Testis (tissue), 3 donors: ENCODE results near the gene FRS3. TPM values are rescaled to one million over a fixed set of nuclear protein-coding genes. Genes with fewer than 3 reads are reported as not detected.

Source experiments
- DNase-seq: peaks from one replicate; pipeline ENCODE4 v3.0.0-alpha.2; 2019
- H3K27ac ChIP-seq, 2 donors: fragments of 200-600 bp; sonication (generic); one replicate each; pipeline ENCODE4 v1.5.1; 2019
- H3K27me3 ChIP-seq: fragments of 200-600 bp; sonication (generic); one replicate; pipeline ENCODE4 v1.5.1; 2019
- H3K36me3 ChIP-seq: fragments of 200-600 bp; sonication (generic); one replicate; pipeline ENCODE4 v1.5.1; 2017; ENCODE audit warnings: low read depth; ENCODE audit errors: missing control alignments
- H3K4me1 ChIP-seq: fragments of 200-600 bp; sonication (generic); one replicate; pipeline ENCODE4 v1.5.1; 2019
- H3K4me3 ChIP-seq, 2 donors: fragments of 200-600 bp; sonication (generic); one replicate each; pipeline ENCODE4 v1.5.1; 2017 to 2019
- H3K9me3 ChIP-seq: fragments of 200-600 bp; sonication (generic); one replicate; pipeline ENCODE4 v1.5.1; 2017
- POLR2A ChIP-seq: fragments of 450-650 bp; IDR thresholded peaks from one replicate; pipeline ENCODE4 v1.6.1; 2017; ENCODE audit warnings: antibody characterized with exemption, mild to moderate bottlenecking, moderate library complexity
- WGBS, 2 donors: methylation state at CpG; one replicate each; pipeline ENCODE4 v1.1.5; 2018; 5-methylcytosine and 5-hydroxymethylcytosine counted together
- intact Hi-C: fragments of 100-400 bp; cut with DNase I; formaldehyde crosslinking; loops from one replicate; pipeline ENCODE4 v1.15.1; 2023; ENCODE audit warnings: low total_unique reads
- polyA plus RNA-seq: library from polyadenylated mRNA; stranded (reverse); fragments of 350-450 nt; fragmentation: Illumina TruSeq; extraction: RNeasy Lipid Tissue Mini Kit (QIAGEN cat#74804); gene quantifications from one replicate; pipeline ENCODE4 v1.2.3, GENCODE V29; 2014; ENCODE audit warnings: low read depth, low replicate concordance; ENCODE audit not compliant: insufficient read depth
- total RNA-seq, 2 donors: library from RNA; depleted of rRNA; stranded (reverse); fragments of >200 nt; gene quantifications; one replicate each; pipeline ENCODE4 v1.2.3, GENCODE V29; 2016
- TF ChIP-seq, protein P1 (sequence below), 3 experiments: fragments of 450-650 bp in 2 of 3; fragments of 200-600 bp in 1 of 3; sonication (generic) in 1 of 3; IDR thresholded peaks; one replicate each; pipeline ENCODE4 v1.5.1; 2016 to 2019; ENCODE audit warnings: antibody characterized with exemption in 3 of 3, mild to moderate bottlenecking in 2 of 3, moderate library complexity in 1 of 3

FRS3 gene
- total and polyA plus RNA-seq, 3 donors from 2014 or later, result 33.4 to 39.3 (median 34.1) TPM

DNA sequence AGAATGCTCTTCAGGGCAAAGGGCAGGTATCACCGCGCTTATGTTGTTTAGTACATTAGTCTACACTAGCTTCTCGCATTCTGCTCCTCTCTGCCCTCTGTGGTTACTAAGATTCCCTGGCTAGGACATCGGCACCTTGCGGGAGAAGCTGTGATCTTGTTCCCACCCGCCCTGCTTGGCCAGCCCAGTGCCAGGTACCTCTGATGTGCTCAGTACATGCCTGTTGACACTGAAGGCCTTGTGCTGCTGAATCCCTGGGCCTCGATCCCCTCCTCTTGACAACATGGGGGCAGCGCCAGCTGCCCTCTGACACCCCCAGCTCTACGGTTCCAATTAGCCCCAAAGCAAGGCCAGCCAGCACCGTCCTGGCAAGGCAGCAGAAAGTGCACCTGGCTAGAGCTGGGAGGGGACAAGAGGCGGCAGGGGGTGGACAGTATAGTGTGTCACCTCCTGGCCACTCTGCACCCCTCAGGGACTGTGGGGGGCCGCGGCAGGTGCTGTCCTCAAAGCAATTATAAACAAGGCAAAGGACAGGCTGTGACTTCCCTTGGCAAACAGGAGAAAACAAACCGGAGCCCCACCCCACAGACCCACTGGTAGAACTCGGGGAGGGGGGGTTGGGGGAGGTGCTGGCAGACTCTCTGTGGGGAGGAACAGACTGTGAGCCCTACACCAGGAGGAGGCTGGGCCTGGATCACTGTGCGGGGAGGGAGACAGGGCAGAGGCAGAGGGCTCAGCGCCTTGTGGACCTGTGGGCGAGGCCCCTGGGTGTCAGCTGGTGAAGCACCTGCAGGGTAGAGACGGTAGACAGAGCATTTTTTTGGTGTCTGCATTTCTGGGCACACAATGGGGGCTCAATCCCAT, 51.4 kb downstream of the FRS3 start:
- H3K9me3 ChIP-seq, result no peaks in the 10 kb centered on the region
- no peak for TF ChIP-seq POLR2A
- TF ChIP-seq, protein P1, sequence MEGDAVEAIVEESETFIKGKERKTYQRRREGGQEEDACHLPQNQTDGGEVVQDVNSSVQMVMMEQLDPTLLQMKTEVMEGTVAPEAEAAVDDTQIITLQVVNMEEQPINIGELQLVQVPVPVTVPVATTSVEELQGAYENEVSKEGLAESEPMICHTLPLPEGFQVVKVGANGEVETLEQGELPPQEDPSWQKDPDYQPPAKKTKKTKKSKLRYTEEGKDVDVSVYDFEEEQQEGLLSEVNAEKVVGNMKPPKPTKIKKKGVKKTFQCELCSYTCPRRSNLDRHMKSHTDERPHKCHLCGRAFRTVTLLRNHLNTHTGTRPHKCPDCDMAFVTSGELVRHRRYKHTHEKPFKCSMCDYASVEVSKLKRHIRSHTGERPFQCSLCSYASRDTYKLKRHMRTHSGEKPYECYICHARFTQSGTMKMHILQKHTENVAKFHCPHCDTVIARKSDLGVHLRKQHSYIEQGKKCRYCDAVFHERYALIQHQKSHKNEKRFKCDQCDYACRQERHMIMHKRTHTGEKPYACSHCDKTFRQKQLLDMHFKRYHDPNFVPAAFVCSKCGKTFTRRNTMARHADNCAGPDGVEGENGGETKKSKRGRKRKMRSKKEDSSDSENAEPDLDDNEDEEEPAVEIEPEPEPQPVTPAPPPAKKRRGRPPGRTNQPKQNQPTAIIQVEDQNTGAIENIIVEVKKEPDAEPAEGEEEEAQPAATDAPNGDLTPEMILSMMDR (IDR thresholded peaks at IDR 0.05), result no peak
- no peaks in the 10 kb centered on the region for H3K36me3 ChIP-seq
- intact Hi-C loops, result no loop called here
- no peak for DNase-seq
- 54 to 71% methylated on average over 18 to 19 of the region's 19 CpGs for WGBS, 2 donors
- no peak overlapping the region for H3K4me3 ChIP-seq
- no peak overlapping the region for H3K27ac ChIP-seq
- H3K4me1 ChIP-seq, result peaks cover 19% of the 10 kb centered on the region
- no peaks in the 10 kb centered on the region for H3K27me3 ChIP-seq

DNA sequence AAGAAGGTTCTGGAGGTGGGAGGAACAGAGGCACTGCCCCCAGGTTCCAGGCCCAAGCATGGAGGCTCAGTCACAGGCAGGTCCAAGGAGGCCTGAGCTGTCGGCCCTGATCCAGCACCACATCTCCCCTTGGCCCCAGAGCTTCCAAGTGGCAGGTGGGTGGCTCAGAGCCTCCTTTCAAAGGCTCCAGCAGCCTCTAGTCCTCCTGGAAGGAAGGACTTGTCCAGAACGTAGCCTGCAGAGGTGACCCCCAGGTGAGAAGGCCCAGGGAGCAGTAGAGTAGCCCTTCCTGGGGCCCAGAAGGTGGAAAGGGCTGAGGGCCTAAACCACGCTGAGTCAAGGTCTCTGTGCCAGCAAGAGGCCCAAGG, 52.0 kb downstream of the FRS3 start:
- H3K4me1 ChIP-seq, result peaks cover 16% of the 10 kb centered on the region

DNA sequence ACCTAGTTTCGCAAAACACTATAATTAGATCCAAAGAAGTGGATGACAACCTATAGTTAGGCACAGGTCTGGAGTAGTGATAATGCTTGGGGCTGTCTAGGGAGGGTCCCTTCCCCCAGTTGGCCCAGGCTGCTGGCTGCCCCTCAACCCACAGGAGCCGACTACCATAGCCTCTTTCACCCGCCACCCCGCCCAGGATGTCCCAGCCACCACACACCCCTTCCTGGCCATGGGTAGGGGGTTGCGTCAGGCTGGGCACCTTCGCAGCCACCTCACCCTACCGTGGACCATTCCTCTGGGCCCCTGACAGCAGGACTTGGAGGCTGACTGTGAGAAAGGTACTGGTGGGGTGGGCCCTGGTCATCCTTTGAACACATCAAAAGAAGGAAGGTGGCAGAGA, 52.8 kb downstream of the FRS3 start:
- no peak overlapping the region for H3K27ac ChIP-seq
- H3K36me3 ChIP-seq, result no peaks in the 10 kb centered on the region
- H3K9me3 ChIP-seq, result no peaks in the 10 kb centered on the region
- no peak overlapping the region for H3K4me3 ChIP-seq
- H3K27me3 ChIP-seq, result no peaks in the 10 kb centered on the region
- intact Hi-C loops, result no loop called here
- 77 to 88% methylated on average over 7 of the region's 7 CpGs for WGBS, 2 donors
- no peak for TF ChIP-seq POLR2A
- TF ChIP-seq, protein P1 (IDR thresholded peaks at IDR 0.05), result no peak
- H3K4me1 ChIP-seq, result peaks cover 16% of the 10 kb centered on the region
- DNase-seq, result no peak

More for the DNA sequence above, 52.0 kb downstream of the FRS3 start:
- H3K27ac ChIP-seq, result no peak overlapping the region
- intact Hi-C loops, result no loop called here
- 93 to 97% methylated on average over 3 of the region's 3 CpGs for WGBS, 2 donors
- no peaks in the 10 kb centered on the region for H3K27me3 ChIP-seq
- no peaks in the 10 kb centered on the region for H3K9me3 ChIP-seq
- no peak for DNase-seq
- no peaks in the 10 kb centered on the region for H3K36me3 ChIP-seq
- no peak overlapping the region for H3K4me3 ChIP-seq
- no peak for TF ChIP-seq POLR2A
- TF ChIP-seq, protein P1 (IDR thresholded peaks at IDR 0.05), result no peak

DNA sequence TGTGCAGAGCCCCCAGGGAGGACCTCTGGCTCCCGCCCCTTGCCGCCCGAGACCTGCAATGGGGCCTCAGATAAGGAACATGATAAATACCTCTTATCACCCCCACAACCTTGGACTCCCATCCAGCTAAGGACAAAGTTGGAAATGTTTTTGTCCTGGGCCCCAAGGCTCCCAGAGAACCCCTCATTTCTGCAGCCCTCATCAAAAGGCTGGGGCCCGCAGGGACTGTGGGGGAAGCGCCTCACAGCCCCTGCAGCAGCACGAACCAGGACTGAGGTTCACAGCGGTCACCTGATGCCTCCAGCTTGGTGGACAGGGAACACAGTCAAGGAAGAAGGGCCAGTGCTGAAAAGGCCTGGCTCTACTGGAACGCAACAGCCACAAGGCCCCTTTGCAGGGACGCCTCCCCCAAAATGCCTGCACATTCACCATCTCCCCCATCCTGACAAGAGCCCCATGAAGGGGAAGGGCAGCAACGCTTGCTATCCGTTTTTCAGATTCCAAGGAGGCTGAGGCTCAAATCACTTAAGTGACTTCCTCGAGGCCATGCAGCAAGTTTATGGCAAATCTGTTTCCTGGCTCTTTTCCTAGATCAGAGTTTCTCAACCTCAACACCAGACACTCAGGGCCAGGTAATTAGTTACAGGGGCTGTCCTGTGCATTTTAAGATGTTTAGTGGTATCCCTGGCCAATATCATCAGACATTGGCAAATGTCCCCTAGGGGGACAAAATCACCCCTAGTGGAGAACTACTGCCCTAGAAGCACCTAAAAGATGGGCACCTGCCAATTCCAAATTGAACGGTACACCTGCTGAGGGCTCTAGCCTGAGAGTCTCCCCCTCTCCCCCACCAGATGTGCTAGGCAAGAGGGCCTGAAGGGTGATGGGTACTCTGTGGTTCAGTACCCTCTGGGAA, 54.9 kb downstream of the FRS3 start:
- intact Hi-C loops, result no loop called here
- Histone ChIP-seq H3K27me3 (no peaks in the 10 kb centered on the region), H3K27ac (no peak overlapping the region), H3K36me3 (no peaks in the 10 kb centered on the region), H3K4me3 (no peak overlapping the region), H3K4me1 (peaks cover 16% of the 10 kb centered on the region), H3K9me3 (no peaks in the 10 kb centered on the region)
- DNase-seq, result no peak
- no peak for TF ChIP-seq POLR2A
- TF ChIP-seq, protein P1 (IDR thresholded peaks at IDR 0.05), result no peak
- 56 to 62% methylated on average over 13 of the region's 13 CpGs for WGBS, 2 donors
